GM19463 (cell line): ENCODE measurements around the gene TTC39A.
"Not testable (repeated sequence)": the region's sequence is repeated elsewhere in the genome, so short reads cannot be mapped to it uniquely, and the experiment has no call there.

Experiments
- ATAC-seq: cut with Tn5 transposase; IDR thresholded peaks from one replicate; pipeline ENCODE4 v1.9.1; 2021; ENCODE audit warnings: mild to moderate bottlenecking, moderate library complexity; ENCODE audit not compliant: unreplicated experiment

Gene TTC39A

GRCh38 chr1:51340380-51340779, 10.0 kb upstream of the TTC39A start:
- no peak for ATAC-seq

DNA sequence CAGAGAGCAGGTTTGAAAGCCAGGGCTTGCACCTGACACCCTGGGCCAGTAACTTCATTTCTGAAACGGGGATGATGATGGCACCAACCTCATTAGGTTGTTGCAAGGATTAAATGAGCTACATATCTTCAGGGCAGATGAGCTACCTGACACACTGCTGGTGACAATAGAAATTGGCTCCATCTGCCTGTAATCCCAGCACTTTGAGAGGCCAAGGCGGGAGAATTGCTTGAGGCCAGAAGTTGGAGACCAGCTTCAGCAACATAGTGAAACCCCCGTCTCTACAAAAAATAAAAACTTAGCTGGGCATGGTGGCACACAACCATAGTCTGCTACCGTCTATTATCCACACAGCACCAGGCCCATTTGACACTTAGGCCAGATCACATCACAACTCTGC, 6.3 kb upstream of the TTC39A start:
- ATAC-seq = no peak

GRCh38 chr1:51336004-51336403, 5.6 kb upstream of the TTC39A start:
- ATAC-seq = no peak

DNA sequence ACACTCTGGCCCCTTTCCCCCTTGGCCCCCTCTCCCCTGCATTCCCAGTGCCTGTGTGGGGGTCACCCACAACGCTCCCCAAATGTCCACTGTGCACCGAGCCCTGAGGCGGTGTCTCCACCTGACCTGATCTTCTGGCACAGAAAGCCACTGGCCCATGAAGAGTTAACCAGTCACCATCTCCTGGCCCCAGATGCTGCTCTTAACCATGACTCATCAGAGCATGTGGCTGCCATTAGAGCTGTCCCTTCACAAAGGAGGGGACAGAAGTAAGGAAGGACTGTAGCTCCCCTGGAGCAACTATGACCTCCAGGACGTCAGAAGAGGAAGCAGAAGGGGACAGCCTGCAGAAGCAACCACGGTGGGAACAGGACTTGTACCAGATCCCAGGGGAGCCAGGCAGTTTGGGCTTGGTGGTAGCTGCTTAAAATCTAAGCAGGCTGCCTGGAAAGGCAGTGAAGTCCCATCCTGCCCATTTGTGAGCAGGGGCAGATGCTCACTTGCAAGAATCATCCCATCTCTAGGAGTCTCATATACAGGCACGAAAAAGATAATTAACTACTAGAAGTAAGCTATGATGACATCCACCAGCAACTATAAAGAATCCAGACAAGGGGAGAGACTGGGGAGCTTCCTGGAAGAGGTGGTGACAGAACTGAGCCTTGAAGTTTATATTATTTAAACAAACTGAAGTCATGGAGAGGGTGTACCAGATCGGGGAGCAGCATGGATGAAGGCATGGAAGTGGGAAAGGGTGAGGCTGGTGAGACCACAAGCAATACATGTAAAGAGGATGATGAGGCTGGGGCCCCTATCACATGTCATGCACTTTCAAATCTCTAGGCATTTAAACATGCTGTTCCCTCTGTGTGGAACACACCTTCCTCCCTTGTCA, 1.1 kb upstream of the TTC39A start:
- ATAC-seq = peak; percentile 73

DNA sequence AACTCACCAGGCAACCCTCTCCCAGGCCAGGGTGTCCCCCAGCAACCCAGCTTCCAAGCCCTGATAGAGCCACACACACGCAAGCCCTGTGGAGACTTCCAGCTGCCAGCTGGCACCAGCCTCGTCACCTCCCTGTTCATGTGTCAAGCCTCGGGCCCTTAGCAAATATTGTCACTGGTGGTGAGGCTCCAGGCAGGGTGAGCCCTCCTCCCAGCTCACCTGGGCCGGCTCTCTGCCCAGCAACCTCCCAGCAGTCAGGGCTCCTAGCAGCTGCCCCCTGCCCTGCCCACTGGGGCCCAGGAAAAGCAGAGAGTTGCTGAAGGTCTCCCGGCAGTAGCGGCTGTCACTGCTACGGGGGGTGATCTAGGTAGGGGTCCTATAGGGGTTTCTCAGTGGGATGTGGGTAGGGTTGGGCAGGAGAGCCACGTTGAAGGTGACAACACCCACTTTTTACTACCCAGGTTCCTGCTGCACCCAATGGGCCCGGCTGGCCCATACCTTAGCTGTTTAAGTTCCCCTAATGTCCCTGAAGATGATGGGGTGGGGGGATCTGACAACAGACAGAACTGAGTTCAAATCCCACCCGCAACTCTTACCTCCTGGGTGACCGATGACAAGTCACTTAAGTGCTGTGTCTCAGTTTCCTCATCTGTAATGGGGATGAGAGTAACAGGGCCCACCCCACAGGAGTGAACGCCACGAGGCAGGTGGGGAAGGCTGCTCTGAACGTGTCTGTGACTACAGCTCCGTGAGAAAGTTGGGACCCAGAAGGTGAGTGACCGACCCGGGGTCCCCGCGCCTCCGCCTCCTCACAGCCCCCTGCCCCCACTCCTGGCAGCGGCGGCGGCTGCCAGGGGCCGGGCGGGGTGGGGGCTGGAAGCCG, 678 bp downstream of the TTC39A start:
- ATAC-seq = no peak

DNA sequence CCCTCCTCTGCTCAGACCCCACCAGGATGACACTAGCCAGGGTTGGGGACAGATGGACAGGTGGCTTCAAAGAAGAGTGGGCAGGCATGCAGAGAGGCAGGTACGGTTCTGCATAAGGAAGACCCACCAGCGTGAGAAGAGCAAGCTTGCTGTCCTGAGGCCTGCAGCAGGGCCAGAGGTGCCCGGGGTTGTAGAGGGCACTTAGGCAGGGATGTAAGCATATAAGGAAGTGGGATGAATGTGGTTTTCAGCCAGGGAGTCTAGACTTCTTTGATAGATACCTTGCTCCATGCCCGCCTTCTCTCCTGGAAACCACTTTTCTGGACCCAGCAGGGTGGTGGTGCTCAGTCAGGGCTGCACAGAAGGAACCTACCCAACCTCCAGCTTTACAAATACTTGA, 1.4 kb downstream of the TTC39A start:
- no peak for ATAC-seq

- ATAC-seq = no peak
Measured at GRCh38 chr1:51328279-51328678, 2.1 kb downstream of the TTC39A start.

GRCh38 chr1:51327386-51327785, 3.0 kb downstream of the TTC39A start:
- no peak for ATAC-seq

- no peak for ATAC-seq
Measured at GRCh38 chr1:51326839-51327238, 3.5 kb downstream of the TTC39A start.

DNA sequence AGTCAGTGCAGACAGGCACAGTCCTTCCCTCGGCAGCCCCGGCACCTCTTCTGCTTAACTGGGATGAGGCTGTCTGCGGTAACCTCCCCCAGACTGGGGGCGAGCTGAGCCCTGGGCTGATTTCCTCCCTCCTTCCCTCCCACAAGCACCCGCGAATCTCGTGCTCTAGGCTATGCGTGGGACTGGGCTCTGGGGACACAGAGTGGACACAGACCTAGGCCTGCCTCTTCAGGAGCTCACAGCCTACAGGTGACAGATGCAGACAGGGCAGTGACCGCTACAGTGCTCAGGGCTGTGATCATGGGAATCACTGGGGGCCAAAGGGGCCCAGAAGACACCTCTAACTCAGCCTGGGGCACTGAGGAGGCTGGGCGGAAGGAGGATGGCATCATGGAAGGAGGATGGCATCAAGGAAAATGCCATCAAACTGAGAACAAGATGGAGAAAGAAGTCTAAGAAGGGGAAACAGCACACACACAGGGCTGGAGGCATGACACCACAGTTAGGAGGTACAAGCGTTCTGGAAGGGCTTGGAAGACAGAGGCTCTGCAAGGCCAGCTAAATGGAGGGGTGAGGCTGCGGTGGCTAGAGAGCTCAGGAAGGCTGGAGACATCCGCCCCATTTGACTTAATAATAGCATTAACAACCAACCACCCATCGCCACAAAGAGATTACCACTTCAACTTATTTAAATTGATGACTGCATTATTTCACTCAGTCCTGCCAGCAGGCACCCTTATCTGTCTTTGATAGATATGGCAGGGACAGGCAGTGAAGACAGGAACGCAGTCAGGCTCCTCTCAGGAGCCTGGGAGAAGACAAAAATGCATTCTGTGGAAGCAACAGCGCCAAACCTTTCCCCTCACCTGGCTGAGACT, 4.2 kb downstream of the TTC39A start:
- no peak for ATAC-seq

GRCh38 chr1:51325391-51325790, 5.0 kb downstream of the TTC39A start:
- ATAC-seq = no peak

DNA sequence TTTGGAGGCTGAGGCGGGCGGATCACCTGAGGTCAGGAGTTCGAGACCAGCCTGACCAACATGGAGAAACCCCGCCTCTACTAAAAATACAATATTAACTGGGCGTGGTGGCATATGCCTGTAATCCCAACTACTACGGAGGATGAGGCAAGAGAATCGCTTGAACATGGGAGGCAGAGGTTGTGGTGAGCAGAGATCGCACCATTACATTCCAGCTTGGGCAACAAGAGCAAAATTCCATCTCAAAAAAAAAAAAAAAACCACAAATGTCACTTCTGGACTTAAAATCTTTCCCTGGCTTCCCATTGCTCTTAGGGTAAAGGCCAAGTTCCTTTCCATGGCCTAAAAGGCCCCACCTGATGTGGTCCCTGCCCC, 5.4 kb downstream of the TTC39A start:
- not testable (repeated sequence) for ATAC-seq

DNA sequence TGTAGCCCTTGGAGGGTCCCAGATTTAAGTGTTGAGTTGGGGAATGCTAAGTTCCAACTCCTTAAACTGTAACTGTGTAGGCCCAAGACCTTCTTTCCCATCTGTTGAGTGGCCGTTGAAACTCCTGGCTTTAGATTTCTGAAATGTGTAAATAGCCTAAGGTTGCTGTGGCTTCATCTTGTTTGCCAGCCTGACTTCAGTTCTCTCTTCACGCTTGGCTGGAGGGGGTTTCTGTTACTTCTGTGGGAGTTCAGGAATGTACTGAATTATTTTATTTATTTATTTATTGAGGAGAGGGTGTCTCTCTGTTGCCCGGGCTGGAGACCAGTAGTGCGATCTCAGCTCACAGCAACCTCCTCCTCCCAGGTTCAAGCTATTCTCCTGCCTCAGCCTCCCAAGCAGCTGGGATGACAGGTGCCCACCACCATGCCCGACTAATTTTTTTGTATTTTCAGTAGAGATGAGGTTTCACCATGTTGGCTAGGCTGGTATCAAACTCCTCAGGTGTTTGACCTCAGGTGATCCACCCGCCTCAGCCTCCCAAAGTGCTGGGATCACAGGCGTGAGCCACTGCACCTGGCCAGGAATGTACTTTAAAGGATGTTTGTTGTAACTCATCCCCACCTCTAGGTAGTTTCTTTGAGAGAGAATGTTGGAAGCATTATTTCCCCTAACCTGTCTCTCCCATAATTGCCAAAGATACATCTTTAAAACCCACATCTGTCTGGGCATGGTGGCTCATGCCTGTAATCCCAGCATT, 5.9 kb downstream of the TTC39A start:
- ATAC-seq = no peak

DNA sequence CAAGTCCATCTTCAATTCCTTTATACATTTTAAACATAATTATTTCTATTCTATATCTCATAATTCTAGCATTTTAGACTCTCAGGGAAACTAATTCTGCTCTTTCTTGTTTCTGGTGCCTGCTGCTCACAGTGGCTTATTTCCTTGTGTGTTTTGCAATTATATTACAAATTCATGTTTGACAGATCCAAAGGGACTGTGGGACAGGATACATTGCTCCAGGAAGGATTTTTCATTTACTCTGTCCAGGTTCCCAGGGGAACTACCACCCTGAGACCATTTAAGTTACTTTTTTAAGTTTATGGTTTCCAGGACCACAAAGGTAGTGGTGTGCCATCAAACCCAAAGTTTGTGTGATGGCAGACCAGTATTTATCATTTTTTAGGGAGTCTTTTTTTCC, 6.6 kb downstream of the TTC39A start:
- no peak for ATAC-seq

- ATAC-seq = no peak
Measured at GRCh38 chr1:51322417-51323101, 7.8 kb downstream of the TTC39A start.

DNA sequence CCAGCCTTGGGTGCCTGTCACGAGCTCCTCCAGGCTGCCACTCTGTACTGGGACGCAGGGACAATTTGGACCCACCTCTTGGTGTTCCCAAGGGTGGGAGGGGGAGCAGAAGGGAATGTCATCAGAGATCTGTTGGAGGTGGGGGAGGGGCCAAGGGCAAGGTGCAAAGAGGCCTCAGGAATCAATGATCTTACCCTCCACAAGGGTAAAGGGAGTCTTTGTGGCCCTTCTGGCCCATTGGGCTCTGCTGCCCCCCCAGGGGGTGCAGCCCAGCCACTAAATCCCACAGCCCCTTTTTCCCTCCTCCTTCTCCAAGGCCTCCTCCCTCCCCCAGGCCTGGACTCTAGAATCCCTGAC, 8.5 kb downstream of the TTC39A start:
- ATAC-seq = no peak

DNA sequence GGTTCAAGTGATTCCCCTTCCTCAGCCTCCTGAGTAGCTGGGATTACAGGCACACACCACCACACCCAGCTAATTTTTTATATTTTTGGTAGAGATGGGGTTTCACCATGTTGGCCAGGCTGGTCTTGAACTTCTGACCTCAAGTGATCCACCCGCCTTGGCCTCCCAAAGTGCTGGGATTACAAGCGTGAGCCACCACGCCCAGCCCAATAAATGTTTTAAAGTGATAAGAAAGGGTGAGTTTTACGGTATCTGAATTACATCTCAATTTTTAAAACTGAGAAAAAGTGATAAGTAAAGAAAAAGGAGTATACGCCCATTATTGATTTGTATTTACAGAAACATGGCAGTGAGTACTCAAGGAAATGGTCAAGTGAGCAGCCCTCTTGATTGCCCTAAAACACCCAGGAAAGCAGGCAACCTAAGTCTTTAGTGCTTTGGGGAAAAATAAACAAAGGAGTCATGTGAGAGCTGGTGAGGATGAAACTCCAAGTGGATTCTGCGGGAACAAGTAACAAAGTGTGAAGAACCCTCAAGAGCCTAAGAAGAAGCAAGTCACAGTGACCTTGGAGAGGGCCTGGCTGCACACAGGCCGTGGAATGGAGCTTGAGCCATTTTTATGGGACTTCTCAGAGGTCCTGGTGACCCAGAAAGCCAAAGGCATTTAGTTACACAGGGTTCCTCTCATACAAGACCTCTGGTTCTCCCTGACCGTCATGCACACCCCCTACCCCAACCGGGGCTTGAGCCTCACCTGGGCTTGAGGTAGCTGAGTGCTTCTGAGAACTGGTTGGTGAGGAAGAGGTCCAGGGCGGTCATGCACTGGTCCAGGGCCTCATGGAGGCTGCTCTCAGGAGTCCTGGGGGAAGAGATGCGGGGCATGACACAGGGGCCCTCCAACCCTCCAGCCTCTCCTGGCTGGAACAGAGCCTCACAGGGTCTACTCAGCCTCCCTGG, 9.1 kb downstream of the TTC39A start:
- no peak for ATAC-seq

- no peak for ATAC-seq
Measured at GRCh38 chr1:51317798-51318197, 12.6 kb downstream of the TTC39A start.

GRCh38 chr1:51316846-51317120, 13.6 kb downstream of the TTC39A start:
- no peak for ATAC-seq
